ENCODE results near the gene PAX9.
"Not testable (repeated sequence)": the region's sequence is repeated elsewhere in the genome, so short reads cannot be mapped to it uniquely, and the experiment has no call there.

Gene PAX9

GRCh38 chr14:36674659-36675058, 13.0 kb downstream of the PAX9 start:
- no peak for DNase-seq (ENCODE audit: low read depth)

- no peak for DNase-seq (ENCODE audit: low read depth)
Measured at GRCh38 chr14:36675581-36675980, 13.9 kb downstream of the PAX9 start.

GRCh38 chr14:36676236-36676635, 14.6 kb downstream of the PAX9 start:
- no peak for DNase-seq (ENCODE audit: low read depth)

GRCh38 chr14:36682338-36682737, 20.7 kb downstream of the PAX9 start:
- no peak for DNase-seq (ENCODE audit: low read depth)

- no peak for DNase-seq (ENCODE audit: low read depth)
Measured at GRCh38 chr14:36683083-36683724, 21.5 kb downstream of the PAX9 start.

GRCh38 chr14:36684946-36685345, 23.3 kb downstream of the PAX9 start:
- DNase-seq (ENCODE audit: low read depth), result no peak

- DNase-seq (ENCODE audit: low read depth), result no peak
Measured at GRCh38 chr14:36690311-36691040, 28.8 kb downstream of the PAX9 start.

- DNase-seq (ENCODE audit: low read depth), result not testable (repeated sequence)
Measured at GRCh38 chr14:36699420-36699819, 37.8 kb downstream of the PAX9 start.

- DNase-seq (ENCODE audit: low read depth), result no peak
Measured at GRCh38 chr14:36700651-36701050, 39.0 kb downstream of the PAX9 start.

GRCh38 chr14:36701132-36701531, 39.5 kb downstream of the PAX9 start:
- no peak for DNase-seq (ENCODE audit: low read depth)

- no peak for DNase-seq (ENCODE audit: low read depth)
Measured at GRCh38 chr14:36702474-36702873, 40.8 kb downstream of the PAX9 start.

- DNase-seq (ENCODE audit: low read depth), result no peak
Measured at GRCh38 chr14:36707570-36707969, 45.9 kb downstream of the PAX9 start.

GRCh38 chr14:36713960-36714703, 52.5 kb downstream of the PAX9 start:
- no peak for DNase-seq (ENCODE audit: low read depth)

- DNase-seq (ENCODE audit: low read depth), result no peak
Measured at GRCh38 chr14:36716614-36717184, 55.0 kb downstream of the PAX9 start.

GRCh38 chr14:36717363-36717762, 55.7 kb downstream of the PAX9 start:
- no peak for DNase-seq (ENCODE audit: low read depth)

GRCh38 chr14:36718216-36718615, 56.6 kb downstream of the PAX9 start:
- DNase-seq (ENCODE audit: low read depth), result no peak

- DNase-seq (ENCODE audit: low read depth), result no peak
Measured at GRCh38 chr14:36719823-36720222, 58.2 kb downstream of the PAX9 start.

GRCh38 chr14:36720657-36721056, 59.0 kb downstream of the PAX9 start:
- no peak for DNase-seq (ENCODE audit: low read depth)

GRCh38 chr14:36721877-36722276, 60.2 kb downstream of the PAX9 start:
- DNase-seq (ENCODE audit: low read depth), result no peak

- no peak for DNase-seq (ENCODE audit: low read depth)
Measured at GRCh38 chr14:36723530-36723929, 61.9 kb downstream of the PAX9 start.

- DNase-seq (ENCODE audit: low read depth), result no peak
Measured at GRCh38 chr14:36724162-36724561, 62.5 kb downstream of the PAX9 start.

GRCh38 chr14:36726128-36726527, 64.5 kb downstream of the PAX9 start:
- no peak for DNase-seq (ENCODE audit: low read depth)

Data from GM04503 (cell line).